8988T (cell line): ENCODE data around the gene LAMTOR3.
"Not testable (repeated sequence)": the region's sequence is repeated elsewhere in the genome, so short reads cannot be mapped to it uniquely, and the experiment has no call there.

Experiments used
- DNase-seq: peaks from one replicate; pipeline ENCODE4 v3.0.0; 2011

LAMTOR3 gene

DNA sequence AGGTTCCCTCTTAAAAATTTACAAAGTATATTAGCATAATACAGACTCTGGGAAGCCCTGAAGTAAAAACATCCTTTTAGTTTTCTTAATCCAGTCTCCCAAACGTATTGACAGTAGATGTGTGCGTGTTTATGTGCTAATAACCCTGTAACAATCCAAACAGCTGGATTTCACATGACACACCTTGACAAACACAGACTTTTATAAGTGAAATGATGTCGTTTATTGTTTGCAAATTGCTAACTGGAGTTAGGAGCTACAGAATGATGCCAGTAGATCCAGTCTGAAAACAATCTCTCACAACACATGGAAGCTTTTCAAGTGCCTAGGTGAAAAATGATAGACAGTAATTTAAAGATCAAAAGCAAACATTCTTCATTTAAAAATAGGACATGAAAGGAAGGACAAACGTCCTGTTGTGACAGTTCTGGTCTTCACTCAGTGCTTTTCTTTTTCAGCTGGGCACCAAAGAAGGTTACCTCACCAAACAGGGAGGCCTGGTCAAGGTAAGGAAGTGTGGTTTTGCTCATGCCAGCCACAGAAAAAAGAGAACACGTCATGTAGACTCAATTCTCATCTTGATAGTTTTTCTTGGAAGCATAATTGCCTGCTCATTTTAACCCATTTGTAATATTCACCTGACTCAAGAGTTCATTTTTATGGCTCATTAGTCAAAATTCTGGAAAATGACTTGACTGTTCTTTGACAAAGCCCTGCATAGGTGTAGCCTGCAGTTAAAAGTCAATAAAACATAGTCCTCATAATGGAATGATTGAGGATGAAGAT is 32.9 kb downstream of the LAMTOR3 start:
- DNase-seq, result no peak

DNA sequence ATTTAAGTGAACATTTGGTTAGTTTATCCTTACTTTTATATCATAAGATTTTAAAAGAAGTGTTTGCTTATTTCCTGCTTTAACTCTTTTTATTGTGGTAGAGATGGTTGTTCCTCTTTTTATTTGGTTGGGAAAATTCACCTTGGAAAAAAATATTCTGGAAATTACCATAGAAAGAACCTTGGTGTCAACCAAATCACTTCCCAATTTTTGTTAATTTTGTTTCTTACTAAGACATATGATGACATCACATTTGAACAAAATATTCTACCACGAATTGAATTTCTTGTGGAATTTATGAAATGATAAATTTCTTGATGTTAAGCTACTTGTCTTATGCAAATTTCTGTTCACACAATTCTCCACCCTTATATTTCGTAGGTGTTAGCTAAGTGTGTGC is 33.7 kb downstream of the LAMTOR3 start:
- no peak for DNase-seq

DNA sequence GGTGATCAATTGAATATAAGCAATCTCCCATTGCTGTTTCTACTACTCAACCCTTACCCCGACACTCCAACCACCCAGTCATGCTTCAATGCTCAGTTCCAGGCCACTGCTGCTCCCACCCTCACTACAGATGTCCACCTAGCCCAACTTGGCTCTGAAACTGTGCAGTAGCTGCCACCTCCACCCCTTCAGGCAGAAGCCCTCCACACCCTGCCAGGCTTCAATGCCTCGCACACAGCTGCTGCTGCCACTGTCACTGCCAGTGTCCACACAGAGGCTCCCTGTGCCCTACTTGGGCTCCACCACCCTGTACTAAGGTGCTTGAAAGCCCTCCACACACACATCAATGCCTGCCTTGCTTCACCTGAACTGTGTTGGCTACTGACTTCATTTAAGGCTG is 34.6 kb downstream of the LAMTOR3 start:
- DNase-seq, result no peak

DNA sequence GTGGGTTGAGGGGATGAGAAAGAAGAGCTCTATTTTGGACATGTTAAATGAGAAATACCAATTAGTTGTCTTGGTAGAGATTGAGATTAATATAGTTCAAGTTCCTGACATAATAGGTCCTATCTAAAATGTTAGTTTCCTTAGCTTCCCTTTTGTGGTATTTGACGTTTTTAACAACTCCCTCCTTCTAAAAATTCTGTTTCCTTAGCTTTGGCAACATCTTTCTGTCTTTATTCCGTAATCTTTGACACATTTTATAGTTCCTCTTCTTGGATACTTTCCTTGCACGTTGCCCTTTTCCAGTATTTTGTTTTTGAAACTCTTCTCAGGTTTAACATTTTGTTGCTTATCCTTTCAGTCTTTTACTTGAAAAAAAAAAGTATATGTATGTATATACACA is 36.9 kb downstream of the LAMTOR3 start:
- DNase-seq, result no peak

DNA sequence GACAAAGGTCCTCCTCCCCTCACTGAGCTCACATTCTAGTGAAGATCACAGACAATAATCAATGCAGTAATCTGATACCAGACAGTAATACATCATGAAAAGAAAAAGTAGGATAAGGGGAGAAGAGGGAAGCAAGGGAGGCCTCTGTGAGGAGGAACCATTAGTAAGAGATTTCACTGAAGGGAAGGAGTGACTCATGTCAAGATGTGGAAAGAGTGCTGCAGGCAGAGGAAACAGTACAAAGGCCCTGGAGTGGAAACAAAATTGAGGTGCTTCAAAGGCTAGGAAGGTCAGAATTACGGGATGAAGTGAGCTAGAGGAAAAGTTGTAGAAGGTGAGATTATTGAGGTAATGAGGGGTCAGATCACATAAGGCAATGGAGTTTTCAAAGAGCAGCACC is 38.1 kb downstream of the LAMTOR3 start:
- no peak for DNase-seq

DNA sequence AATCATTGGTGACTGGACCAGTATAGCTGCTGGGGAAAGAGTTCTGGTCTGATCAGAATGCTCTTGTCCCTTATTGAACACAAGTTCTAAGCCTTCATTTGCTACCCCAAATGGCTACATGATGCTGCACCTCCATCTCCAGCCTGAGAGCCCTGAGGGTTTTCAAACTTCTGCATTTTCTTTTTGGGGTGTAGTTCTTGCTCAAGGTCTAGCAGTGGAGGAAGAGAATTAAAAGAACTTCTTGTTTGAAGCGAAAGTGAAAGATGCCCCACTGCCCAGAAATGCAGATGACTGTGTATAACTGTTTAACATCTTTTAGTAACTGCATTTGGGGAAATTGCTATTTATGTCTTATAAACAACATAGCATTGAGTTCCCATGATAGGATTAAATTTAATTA is 38.5 kb downstream of the LAMTOR3 start:
- DNase-seq, result no peak

DNA sequence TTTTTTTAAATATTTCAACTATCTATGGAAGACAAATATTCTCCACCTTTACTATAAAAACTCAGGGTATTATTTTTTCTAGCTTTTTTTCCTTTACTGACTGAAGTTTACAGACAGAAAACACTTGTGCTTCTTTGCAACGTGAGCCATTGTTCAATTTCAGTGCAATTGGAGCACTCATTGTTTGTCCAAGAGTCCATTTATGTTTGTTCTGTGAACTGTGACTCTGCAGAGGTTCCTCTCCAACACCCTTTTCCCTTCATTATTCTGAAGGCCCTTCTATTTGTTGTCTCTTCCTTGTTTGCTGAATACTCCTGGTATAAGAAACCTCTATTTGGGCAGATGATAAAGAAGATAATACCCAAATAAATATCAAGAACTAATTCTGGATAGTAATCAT is 40.2 kb downstream of the LAMTOR3 start:
- DNase-seq, result no peak

DNA sequence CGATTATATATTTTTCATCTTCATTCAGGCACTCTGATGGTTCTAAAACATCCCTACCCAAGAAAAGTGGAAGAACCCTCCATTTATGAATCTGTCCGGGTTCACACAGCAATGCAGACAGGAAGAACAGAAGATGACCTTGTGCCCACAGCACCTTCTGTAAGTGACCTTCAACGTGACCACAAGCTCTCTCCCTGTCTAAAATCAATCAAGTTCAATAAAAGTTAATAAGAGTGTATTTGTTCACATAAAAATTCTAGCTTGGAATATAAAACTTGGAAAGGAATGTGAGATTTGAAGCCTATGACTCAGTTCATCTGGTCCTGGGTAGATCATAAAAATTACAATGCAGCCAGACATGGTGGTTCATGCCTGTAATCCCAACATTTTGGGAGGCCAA is 41.0 kb downstream of the LAMTOR3 start:
- no peak for DNase-seq

DNA sequence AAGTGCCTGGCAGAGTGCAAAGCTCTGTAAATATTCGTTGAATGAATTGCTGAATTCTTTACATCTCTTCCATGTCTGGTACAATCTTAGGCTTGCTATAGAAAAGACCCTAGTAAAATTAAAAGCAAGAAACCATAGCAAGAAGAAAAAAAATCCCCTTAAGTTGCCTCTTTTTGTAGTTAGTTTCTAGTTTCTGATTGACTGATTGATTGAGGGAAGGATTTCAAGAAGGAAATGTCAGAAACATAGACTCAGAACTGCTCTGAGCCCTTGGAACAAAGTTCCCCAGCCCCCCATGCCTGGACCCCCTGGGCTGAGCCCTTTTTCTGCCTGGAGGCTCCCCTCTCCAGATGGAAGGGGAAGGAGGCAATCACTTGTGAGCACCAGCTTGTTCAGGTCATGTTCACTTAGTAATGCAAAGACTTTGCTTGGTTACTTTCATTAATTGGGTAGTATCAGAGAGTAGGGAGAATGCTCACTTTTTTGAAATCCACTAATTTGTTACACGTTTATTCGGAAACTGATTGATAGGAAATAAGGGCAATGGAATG is 42.0 kb downstream of the LAMTOR3 start:
- DNase-seq, result no peak

DNA sequence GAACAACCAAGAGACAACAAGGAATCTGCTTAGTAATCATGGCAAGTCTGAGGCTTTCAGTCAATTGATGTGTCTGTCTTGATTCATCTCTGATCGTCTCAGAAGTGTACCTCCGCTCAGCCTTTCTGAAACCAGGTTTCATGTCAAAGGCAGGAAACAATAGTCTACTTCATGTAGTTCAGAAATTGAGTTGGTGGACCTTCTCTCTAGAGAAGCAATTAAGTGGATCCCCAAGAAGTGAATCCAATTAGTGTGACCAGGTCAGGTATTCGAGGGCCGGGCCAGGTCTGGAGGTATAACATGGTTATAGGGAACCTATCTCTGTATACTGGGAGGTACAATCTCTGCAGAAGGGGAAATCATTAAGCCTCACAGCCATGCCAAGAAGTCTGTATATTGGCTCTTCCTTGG is 45.6 kb downstream of the LAMTOR3 start:
- no peak for DNase-seq

DNA sequence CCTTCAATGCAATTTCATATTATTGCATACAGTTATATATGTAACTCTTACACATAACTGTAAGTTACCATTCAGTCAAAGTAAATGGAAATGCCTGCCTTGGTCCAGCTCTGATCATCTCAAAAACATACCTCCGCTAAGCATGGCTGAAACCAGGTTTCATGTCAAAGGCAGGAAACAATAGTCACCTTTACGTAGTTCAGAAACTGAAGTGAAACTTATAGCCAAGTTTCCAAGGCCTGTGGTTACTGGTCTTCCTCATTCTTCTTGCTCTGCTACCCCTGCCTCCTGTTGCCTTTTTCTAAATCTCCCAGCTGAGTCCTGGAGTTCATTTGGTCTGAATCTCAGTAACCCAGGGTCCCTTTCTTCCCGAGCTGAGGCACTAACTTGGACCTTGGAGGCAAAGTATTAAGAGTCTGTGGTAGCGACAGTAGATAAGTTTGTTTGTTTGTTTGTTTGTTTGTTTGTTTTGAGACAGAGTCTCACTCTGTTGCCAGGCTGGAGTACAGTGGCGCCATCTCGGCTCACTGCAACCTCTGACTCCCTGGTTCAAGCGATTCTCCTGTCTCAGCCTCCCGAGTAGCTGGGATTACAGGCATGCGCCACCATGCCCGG is 46.8 kb downstream of the LAMTOR3 start:
- DNase-seq, result no peak

DNA sequence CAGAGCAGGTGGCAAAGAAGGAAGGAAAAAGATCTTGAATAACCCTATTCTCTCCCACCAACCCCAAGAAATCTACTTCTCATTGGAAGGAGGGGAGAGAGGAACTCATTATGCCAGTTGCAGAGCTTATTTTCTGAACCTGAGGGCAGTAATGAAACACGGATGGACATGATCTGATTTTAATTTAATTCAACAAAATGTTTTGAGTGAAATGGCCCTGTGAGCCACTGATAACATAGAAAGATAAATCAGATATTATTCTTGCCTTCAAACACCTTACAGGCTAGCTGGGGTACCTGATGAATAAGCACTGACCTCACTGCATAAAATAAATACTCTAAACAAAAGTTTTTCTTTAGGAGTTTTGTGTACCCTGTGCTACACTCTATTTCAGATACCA is 47.3 kb downstream of the LAMTOR3 start:
- no peak for DNase-seq

DNA sequence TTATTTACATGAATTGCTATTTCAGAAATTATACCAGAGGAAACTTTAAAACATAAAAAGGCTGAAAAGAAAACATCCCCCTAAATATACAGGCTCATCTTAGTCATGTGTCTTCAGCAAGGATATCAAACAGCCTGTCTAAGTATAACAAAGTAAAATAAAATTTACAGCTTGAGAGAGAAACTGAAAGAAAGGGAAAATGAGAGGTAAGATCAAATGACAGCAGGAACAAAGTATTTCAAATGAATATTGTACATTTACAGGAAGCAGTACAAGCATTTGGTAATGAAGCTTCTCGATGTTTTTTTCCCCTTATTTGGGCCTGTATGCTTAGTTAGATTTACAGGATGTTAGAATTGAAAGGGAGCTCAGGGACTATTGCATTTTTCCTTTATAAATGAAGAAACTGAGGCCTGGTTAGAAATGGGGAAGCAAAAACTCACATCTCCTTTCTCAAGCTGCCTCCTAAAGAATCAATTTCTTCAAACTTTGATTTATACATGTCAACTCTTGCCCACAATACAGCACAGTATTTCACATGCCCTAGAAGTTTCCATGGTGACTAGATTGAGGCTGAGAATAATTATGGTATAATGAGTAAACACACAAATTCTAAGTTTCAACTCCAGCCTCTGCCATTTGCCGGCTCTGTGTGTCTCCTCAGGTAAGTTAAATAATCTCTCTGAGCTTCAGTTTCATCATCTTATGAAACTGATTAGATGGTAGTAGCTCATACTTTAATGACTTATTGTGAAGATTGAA is 48.3 kb downstream of the LAMTOR3 start:
- DNase-seq, result no peak

DNA sequence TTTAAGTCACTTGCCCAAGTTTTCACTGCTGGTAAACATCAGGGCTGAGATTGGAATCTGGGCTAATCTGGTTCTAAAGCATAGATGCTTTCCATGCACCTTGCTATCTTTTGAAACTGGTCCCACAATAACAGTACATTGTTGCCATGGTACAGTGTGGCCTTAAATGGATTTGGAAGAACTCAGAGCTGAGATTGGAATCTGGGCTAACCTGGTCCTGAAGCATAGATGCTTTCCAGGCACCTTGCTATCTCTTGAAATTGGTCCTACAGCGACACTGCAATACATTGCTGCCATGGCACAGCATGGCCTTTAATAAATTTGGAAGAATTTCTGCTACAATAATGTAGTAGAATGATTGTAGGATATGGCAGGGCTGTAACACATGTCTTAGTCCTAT is 49.0 kb downstream of the LAMTOR3 start:
- DNase-seq, result no peak

DNA sequence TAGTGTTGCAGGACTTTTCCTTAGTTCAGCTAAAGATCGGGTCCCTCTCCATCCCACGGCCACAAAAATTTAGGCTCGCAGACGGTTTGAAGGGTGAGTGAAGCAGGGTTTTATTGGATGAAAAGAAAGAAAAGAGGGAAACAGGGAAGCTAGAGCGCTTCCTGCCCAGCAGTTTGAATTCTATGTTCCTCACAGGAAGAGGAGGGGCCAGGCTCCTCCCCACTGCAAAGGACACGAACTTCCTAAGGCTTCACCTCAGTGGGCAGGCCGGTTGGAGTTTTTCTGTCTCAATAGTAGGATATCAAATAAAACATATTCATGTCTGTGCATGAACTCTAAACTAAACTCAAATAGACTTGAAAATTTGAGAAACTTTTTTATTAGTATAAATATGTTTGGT is 50.2 kb downstream of the LAMTOR3 start:
- DNase-seq, result no peak

DNA sequence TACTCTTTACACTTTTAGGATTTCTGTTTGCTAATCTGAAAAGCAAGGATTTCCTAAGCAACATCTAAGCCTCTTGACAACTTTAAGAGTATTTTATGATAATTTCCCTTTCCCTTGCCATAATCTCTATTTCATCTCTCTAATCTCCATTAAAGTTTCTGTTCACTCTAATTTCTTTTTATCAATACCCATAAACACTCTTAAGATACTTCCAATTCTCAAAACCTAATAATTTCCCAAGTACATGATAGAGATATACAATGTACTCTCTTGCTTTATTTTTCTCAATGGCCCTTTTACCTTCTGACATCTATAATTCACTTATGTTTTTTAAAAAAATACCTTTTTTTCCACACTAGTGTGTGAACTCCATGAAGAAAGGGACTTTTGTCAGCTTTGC is 50.8 kb downstream of the LAMTOR3 start:
- no peak for DNase-seq

DNA sequence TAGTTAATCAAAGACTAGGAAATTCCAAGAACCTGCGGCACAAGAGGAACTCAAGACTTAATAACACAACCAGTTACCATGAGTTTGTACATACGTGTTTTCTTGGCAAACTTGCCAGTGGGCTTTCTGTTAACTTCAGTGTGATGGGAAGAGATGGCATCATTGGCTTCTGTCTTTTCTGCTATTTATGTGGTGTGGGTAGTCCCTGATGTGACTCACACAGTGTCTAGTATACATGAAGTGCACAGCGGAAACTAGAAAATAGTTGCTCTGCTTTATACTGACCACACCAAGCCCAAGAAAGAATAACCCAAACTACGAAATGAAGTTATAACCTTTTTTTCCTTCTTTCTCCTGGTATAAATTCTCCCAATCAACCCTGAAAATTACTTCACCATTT is 53.1 kb downstream of the LAMTOR3 start:
- no peak for DNase-seq

DNA sequence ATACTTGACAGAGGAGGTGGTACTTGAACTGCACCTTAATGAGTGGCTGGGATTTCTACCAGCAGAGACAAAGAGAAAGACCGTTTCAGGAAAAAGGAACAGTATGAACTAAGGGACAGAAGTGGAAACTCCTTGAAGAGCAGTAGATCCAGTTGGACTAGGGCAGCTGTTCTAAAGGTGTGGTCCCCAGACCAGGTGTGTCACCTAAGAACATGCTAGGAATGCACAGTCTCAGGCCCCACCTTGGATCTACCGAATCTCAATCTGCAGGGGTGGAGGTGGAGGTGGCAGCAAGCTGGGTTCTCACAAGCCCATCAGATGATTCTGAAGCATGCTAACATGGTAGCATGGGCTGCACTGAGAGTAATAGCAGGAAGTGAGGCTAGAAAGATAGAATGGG is 55.3 kb downstream of the LAMTOR3 start:
- no peak for DNase-seq

DNA sequence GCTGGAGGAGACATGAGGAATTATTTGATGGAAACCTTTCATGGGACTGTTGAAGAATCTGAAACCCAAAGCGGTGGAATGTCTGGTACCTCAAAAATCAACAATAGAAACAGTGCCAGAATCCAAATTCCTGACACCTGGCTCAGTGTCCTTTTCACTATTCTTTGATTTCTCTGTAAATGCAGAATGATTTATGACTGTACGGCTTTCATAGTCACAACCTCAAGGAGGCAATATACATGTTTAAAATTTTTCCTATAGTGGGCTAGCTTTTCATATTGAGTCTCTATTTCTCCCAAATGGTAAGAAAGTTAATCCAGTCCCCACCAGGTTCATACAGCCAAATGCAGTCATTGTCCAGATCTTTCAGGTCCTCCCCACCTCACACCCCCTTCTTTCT is 58.3 kb downstream of the LAMTOR3 start:
- DNase-seq, result no peak

DNA sequence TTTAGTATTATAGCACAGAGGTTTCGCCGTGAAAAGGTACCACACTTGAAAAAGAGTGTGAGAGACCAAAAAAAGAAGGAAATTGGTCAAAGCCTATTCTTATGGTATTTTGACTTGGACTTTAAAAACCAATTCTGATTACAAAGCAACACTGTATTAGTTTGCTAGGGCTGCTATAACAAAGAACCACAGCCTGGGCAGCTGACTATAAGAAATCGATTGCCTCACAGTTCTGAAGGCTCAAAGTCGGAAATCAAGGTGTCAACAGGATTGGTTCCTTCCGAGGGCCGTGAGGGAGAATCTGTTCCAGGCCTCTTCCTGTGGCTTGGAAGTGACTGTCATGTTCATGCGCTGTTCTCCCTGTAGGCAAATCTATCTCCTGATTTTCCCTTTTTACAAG is 59.7 kb downstream of the LAMTOR3 start:
- no peak for DNase-seq

DNA sequence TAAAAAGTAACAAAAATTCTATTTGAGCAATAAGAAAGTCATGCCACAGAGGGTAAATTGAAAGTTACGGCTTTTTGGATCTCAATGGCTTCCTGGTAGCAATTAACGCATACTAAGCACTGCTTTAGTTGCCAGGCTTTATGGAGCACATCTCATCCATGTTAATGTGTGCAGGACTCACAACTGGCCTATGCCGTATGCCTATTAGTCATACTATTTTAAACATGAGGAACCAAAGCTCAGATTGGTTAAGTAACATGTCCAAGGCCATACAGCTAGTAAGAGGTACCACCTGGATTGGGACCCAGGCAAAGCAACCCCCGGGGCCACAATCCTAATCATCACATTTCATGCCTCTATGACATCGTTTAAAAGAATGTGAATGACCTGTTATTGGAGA is 60.5 kb downstream of the LAMTOR3 start:
- no peak for DNase-seq

DNA sequence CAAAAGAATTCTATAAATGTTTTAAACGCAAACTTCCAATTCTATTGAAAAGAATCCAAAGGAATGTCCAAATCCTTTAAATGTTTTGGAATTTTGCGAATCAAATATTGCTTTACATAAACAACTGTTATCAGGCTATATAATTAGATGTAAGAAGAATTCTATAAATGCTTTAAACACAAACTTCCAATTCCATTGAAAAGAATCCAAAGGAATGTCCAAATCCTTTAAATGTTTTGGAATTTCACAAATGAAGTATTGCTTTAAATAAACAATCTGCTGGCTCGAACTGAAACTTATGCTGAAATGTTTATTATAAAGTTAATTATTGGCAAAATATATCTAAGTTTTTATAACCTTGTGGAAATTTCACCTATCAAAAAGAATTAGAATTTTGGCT is 61.5 kb downstream of the LAMTOR3 start:
- no peak for DNase-seq

DNA sequence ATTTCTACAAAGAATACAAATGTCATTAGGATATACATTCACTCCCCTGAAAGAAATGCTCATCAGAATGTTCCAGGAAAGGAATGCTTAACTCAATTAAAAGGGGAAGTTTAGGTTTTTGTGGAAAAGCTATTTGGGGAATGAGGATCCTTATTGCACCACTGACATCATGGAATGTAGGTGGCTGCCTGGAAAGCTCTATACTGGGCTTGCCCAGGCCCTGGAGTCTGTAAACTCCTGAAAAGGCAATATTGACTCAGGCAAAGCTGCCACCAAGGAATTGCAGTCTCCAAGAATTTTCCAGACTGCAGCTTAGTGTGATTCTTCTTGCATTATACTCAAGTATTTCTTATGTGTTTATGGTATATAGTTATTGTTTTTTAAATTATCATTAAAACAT is 61.9 kb downstream of the LAMTOR3 start:
- no peak for DNase-seq

DNA sequence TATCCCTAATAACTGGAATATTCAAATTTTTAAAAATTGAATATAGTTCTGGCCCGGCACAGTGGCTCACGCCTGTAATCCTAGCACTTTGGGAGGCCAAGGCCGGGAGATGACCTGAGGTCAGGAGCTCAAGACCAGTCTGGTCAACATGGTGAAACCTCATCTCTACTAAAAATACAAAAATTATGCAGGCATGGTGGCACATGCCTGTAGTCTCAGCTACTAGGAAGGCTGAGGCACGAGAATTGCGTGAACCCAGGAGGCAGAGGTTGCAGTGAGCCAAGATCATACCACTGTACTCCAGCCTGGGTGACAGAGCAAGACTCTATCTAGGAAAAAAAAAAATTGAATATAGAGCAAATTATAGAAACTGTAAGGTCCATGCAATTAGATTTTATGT is 64.2 kb downstream of the LAMTOR3 start:
- DNase-seq, result not testable (repeated sequence)
